HPDE6-E6E7 (cell line): ENCODE measurements around the gene MS4A8.

Experiments
- DNase-seq: peaks from one replicate; pipeline ENCODE4 v3.0.0; 2011; ENCODE audit warnings: missing footprints; ENCODE audit errors: extremely low spot score

The MS4A8 gene

GRCh38 chr11:60763692-60764369, 64.4 kb downstream of the MS4A8 start:
- no peak for DNase-seq

- DNase-seq = no peak
These were observed 65.5 kb downstream of the MS4A8 start for GRCh38 chr11:60764879-60765278.

DNA sequence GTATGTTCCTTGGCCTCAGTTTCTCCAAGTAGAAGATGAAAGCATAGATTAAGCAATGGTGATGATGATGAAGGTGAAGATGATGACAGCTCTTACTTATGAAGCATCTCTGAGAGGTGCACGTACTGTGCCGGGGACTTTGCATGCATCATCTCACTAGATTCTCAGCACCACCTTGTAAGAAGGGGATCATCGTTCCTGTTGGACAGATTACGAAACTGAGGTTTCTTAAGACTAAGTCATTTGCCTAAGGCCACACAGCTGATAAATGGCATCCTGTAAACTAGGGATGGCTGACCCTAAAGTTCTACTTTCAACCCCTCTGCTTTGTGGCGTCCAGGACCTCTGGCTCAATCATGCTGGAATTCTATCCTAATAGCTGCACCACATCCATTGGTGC, 65.9 kb downstream of the MS4A8 start:
- no peak for DNase-seq
